GM23338 (cell line): ENCODE data around the gene TTLL5. TPM values are rescaled to one million over a fixed set of nuclear protein-coding genes. Genes with fewer than 3 reads are reported as not detected.

Experiments
- ATAC-seq: fragments of 200-7000 bp; cut with Tn5 transposase; 3 replicates; pipeline ENCODE4 v1.9.1; 2020
- DNase-seq: peaks from one replicate; pipeline ENCODE4 v3.0.0-alpha.2; 2015; ENCODE audit warnings: low spot score
- H2AFZ ChIP-seq: fragments of 200-600 bp; sonication (generic); 2 replicates; pipeline ENCODE4 v1.8.0; 2016; ENCODE audit warnings: antibody characterized with exemption, mild to moderate bottlenecking, moderate library complexity
- H3F3A ChIP-seq: fragments of 200-600 bp; sonication (generic); replicated peaks from 2 replicates; pipeline ENCODE4 v1.8.0; 2017; ENCODE audit warnings: antibody characterized with exemption, mixed run types, low read depth
- H3K27ac ChIP-seq: fragments of 200-600 bp; sonication (generic); 2 replicates; pipeline ENCODE4 v1.6.1; 2016; ENCODE audit warnings: low read depth
- H3K27me3 ChIP-seq: fragments of 200-600 bp; sonication (generic); 2 replicates; pipeline ENCODE4 v1.8.0; 2016; ENCODE audit warnings: mild to moderate bottlenecking, mixed run types, moderate library complexity; ENCODE audit not compliant: insufficient read depth
- H3K36me3 ChIP-seq: fragments of 200-600 bp; sonication (generic); 2 replicates; pipeline ENCODE4 v1.8.0; 2016; ENCODE audit warnings: mild to moderate bottlenecking; ENCODE audit not compliant: insufficient read depth
- H3K4me1 ChIP-seq: fragments of 200-600 bp; sonication (generic); 2 replicates; pipeline ENCODE4 v1.8.0; 2016; ENCODE audit warnings: mild to moderate bottlenecking, moderate library complexity; ENCODE audit not compliant: insufficient read depth
- H3K4me2 ChIP-seq: fragments of 200-600 bp; sonication (generic); 2 replicates; pipeline ENCODE4 v1.7.1; 2017; ENCODE audit warnings: mixed run types
- H3K4me3 ChIP-seq: fragments of 200-600 bp; sonication (generic); 2 replicates; pipeline ENCODE4 v1.6.1; 2016; ENCODE audit warnings: mixed run types
- H3K79me2 ChIP-seq: fragments of 200-600 bp; sonication (generic); replicated peaks from 2 replicates; pipeline ENCODE4 v1.8.0; 2017; ENCODE audit warnings: mild to moderate bottlenecking; ENCODE audit not compliant: insufficient read depth
- H3K9me2 ChIP-seq: fragments of 200-600 bp; sonication (generic); 2 replicates; pipeline ENCODE4 v1.8.0; 2017; ENCODE audit not compliant: insufficient read depth
- H4K20me1 ChIP-seq: fragments of 200-600 bp; sonication (generic); replicated peaks from 2 replicates; pipeline ENCODE4 v1.8.0; 2017; ENCODE audit warnings: mild to moderate bottlenecking; ENCODE audit not compliant: insufficient read depth
- H3K27ac Mint-ChIP-seq: 2 replicates; pipeline ENCODE4 v1.8.0; 2020; ENCODE audit warnings: inconsistent platforms, mild to moderate bottlenecking, moderate library complexity, mixed read lengths
- H3K27me3 Mint-ChIP-seq: 3 replicates; pipeline ENCODE4 v1.8.0; 2022; ENCODE audit warnings: low read depth, mild to moderate bottlenecking, moderate library complexity, mixed read lengths, inconsistent platforms; ENCODE audit not compliant: insufficient read depth, poor library complexity
- H3K36me3 Mint-ChIP-seq: 3 replicates; pipeline ENCODE4 v1.8.0; 2021; ENCODE audit warnings: low read depth, mild to moderate bottlenecking, inconsistent platforms, moderate library complexity, mixed read lengths
- H3K4me1 Mint-ChIP-seq: 3 replicates; pipeline ENCODE4 v1.8.0; 2020; ENCODE audit warnings: mild to moderate bottlenecking, inconsistent platforms, mixed read lengths
- H3K4me3 Mint-ChIP-seq: 3 replicates; pipeline ENCODE4 v1.8.0; 2021; ENCODE audit warnings: moderate library complexity, mild to moderate bottlenecking, inconsistent platforms, mixed read lengths
- H3K9me3 Mint-ChIP-seq: 3 replicates; pipeline ENCODE4 v1.8.0; 2020; ENCODE audit warnings: moderate library complexity, mild to moderate bottlenecking, inconsistent platforms, mixed read lengths
- CREB1 ChIP-seq: fragments of 250-450 bp; sonication (Bioruptor Pico); IDR thresholded peaks from 2 replicates; pipeline ENCODE4 v1.5.0; 2020; ENCODE audit warnings: low read depth, mild to moderate bottlenecking, moderate library complexity
- CTCF ChIP-seq, 2 experiments: fragments of 200-600 bp in 1 of 2; sonication (generic) in 1 of 2; conservative IDR thresholded peaks; 2 replicates each; pipeline versions ENCODE4 v1.5.1 to v1.6.1; 2016 to 2017; ENCODE audit warnings: antibody characterized with exemption in 2 of 2, low read depth in 2 of 2, mild to moderate bottlenecking in 2 of 2, moderate library complexity in 1 of 2
- ETS1 ChIP-seq: IDR thresholded peaks from 2 replicates; pipeline ENCODE4 v1.6.1; 2016; ENCODE audit warnings: antibody characterized with exemption
- EZH2 ChIP-seq: fragments of 200-600 bp; sonication (generic); IDR thresholded peaks from one replicate; pipeline ENCODE4 v1.8.0; 2017; ENCODE audit warnings: antibody characterized with exemption, mild to moderate bottlenecking, low read depth; ENCODE audit not compliant: unreplicated experiment
- EZH2phosphoT487 ChIP-seq: fragments of 200-600 bp; sonication (generic); IDR thresholded peaks from one replicate; pipeline ENCODE4 v1.8.1; 2018; ENCODE audit warnings: antibody characterized with exemption; ENCODE audit not compliant: unreplicated experiment
- JUNB ChIP-seq: IDR thresholded peaks from one replicate; pipeline ENCODE4 v1.6.1; 2016; ENCODE audit warnings: antibody characterized with exemption; ENCODE audit not compliant: unreplicated experiment
- NANOG ChIP-seq: IDR thresholded peaks from 2 replicates; pipeline ENCODE4 v1.6.1; 2016; ENCODE audit warnings: antibody characterized with exemption, borderline replicate concordance
- POLR2AphosphoS5 ChIP-seq: IDR thresholded peaks from 2 replicates; pipeline ENCODE4 v1.6.1; 2016; ENCODE audit warnings: antibody characterized with exemption, low read depth
- REST ChIP-seq: IDR thresholded peaks from one replicate; pipeline ENCODE4 v1.6.1; 2018; ENCODE audit warnings: antibody characterized with exemption; ENCODE audit not compliant: unreplicated experiment
- STAT1 ChIP-seq: IDR thresholded peaks from one replicate; pipeline ENCODE4 v1.6.1; 2016; ENCODE audit warnings: antibody characterized with exemption; ENCODE audit not compliant: unreplicated experiment
- ZNF114 ChIP-seq: fragments of 250-450 bp; sonication (Bioruptor Pico); IDR thresholded peaks from 2 replicates; pipeline ENCODE4 v1.5.0; 2020; ENCODE audit warnings: mild to moderate bottlenecking, moderate library complexity
- ZNF331 ChIP-seq: fragments of 250-450 bp; sonication (Bioruptor Pico); IDR thresholded peaks from 2 replicates; pipeline ENCODE4 v1.5.0; 2020; ENCODE audit warnings: low read depth, mild to moderate bottlenecking, moderate library complexity
- ZNF462 ChIP-seq: fragments of 250-450 bp; sonication (Bioruptor Pico); IDR thresholded peaks from 2 replicates; pipeline ENCODE4 v1.5.0; 2020; ENCODE audit warnings: mild to moderate bottlenecking, moderate library complexity
- polyA plus RNA-seq: library from polyadenylated mRNA; unstranded; fragments of >200 nt; fragmentation: Nextera tagmentation; extraction: Ambion mirVana; gene quantifications from 2 replicates; pipeline ENCODE4 v1.2.1, GENCODE V29; 2016
- total RNA-seq: library from RNA; depleted of rRNA; stranded (reverse); fragments of >200 nt; shearing (Covaris generic); gene quantifications from 2 replicates; pipeline ENCODE4 v1.2.3, GENCODE V29; 2014

TTLL5 gene
- total and polyA plus RNA-seq, 2 experiments from 2014 or later = 33.5 to 35.4 TPM

GRCh38 chr14:75646762-75647161 is 14.3 kb upstream of the TTLL5 start:
- H3K79me2 ChIP-seq = no peaks in the 10 kb centered on the region

More at GRCh38 chr14:75646762-75647161, 14.3 kb upstream of the TTLL5 start:
- no peak for TF ChIP-seq ZNF114 (CRISPR knock-in tag)
- TF ChIP-seq CTCF (conservative IDR thresholded peaks at IDR 0.05; ENCODE audit: low read depth in 2 of 2) = no peak
- no peak for TF ChIP-seq STAT1
- TF ChIP-seq ZNF462 = no peak
- TF ChIP-seq EZH2 = no peak
- no peak for TF ChIP-seq NANOG
- TF ChIP-seq ETS1 = no peak
- TF ChIP-seq JUNB = no peak
- TF ChIP-seq EZH2phosphoT487 = no peak
- TF ChIP-seq CREB1 (CRISPR knock-in tag) = no peak
- no peak for TF ChIP-seq REST
- no peak for TF ChIP-seq POLR2AphosphoS5
- TF ChIP-seq ZNF331 (CRISPR knock-in tag) = no peak
- DNase-seq (no peak), ATAC-seq (no peak)
- H3K4me1 Mint-ChIP-seq = no peaks in the 10 kb centered on the region
- peaks cover 2% of the 10 kb centered on the region for H3K27me3 Mint-ChIP-seq
- H3K9me2 ChIP-seq = no peaks in the 10 kb centered on the region
- H3K9me3 Mint-ChIP-seq = no peaks in the 10 kb centered on the region; the same call in 1 of the 3 replicates
- H3K27me3 ChIP-seq = no peaks in the 10 kb centered on the region
- H3K4me2 ChIP-seq = no peak overlapping the region
- 0 out of 2 replicates have a peak, but pooled peaks cover 4% of the 10 kb centered on the region for H4K20me1 ChIP-seq
- H3F3A ChIP-seq = no peaks in the 10 kb centered on the region
- no peaks in the 10 kb centered on the region for H3K4me1 ChIP-seq
- H3K27ac ChIP-seq = no peak overlapping the region
- H3K4me3 Mint-ChIP-seq = no peak overlapping the region
- no peak overlapping the region for H3K4me3 ChIP-seq
- H2AFZ ChIP-seq = no peak overlapping the region
- H3K36me3 Mint-ChIP-seq = peaks cover 28% of the 10 kb centered on the region
- H3K36me3 ChIP-seq = peaks cover 17% of the 10 kb centered on the region
- H3K27ac Mint-ChIP-seq = no peak overlapping the region
